IPS DF 19.7 (cell line): Measurements from ENCODE around the gene CUX1.

Source experiments
- DNase-seq: peaks from one replicate; pipeline ENCODE4 v3.0.0-alpha.2; 2013; ENCODE audit warnings: low read depth, low spot score

Gene CUX1

GRCh38 chr7:102096012-102096332 is 278.5 kb downstream of the CUX1 start:
- no peak for DNase-seq

GRCh38 chr7:102096706-102097427 is 279.4 kb downstream of the CUX1 start:
- DNase-seq, result no peak

GRCh38 chr7:102097601-102098161 is 280.3 kb downstream of the CUX1 start:
- no peak for DNase-seq

- no peak for DNase-seq
These were observed 281.6 kb downstream of the CUX1 start for GRCh38 chr7:102098986-102099385.

- DNase-seq, result no peak
These were observed 282.0 kb downstream of the CUX1 start for GRCh38 chr7:102099474-102099873.

- no peak for DNase-seq
These were observed 283.7 kb downstream of the CUX1 start for GRCh38 chr7:102101111-102101551.

- no peak for DNase-seq
These were observed 284.5 kb downstream of the CUX1 start for GRCh38 chr7:102101926-102102325.

- DNase-seq, result no peak
These were observed 285.6 kb downstream of the CUX1 start for GRCh38 chr7:102103027-102103372.

- no peak for DNase-seq
These were observed 286.8 kb downstream of the CUX1 start for GRCh38 chr7:102104245-102104644.

GRCh38 chr7:102106625-102107024 is 289.2 kb downstream of the CUX1 start:
- no peak for DNase-seq

- DNase-seq, result no peak
These were observed 290.2 kb downstream of the CUX1 start for GRCh38 chr7:102107474-102108104.

- DNase-seq, result no peak
These were observed 293.9 kb downstream of the CUX1 start for GRCh38 chr7:102111061-102112041.

- no peak for DNase-seq
These were observed 297.8 kb downstream of the CUX1 start for GRCh38 chr7:102115181-102115580.

GRCh38 chr7:102115931-102116330 is 298.5 kb downstream of the CUX1 start:
- DNase-seq, result no peak

- no peak for DNase-seq
These were observed 300.3 kb downstream of the CUX1 start for GRCh38 chr7:102117743-102118142.

GRCh38 chr7:102119213-102119651 is 301.8 kb downstream of the CUX1 start:
- no peak for DNase-seq

GRCh38 chr7:102119925-102120324 is 302.5 kb downstream of the CUX1 start:
- no peak for DNase-seq

- DNase-seq, result no peak
These were observed 303.3 kb downstream of the CUX1 start for GRCh38 chr7:102120666-102121195.

GRCh38 chr7:102122026-102122425 is 304.6 kb downstream of the CUX1 start:
- no peak for DNase-seq

- DNase-seq, result peak; percentile 60
These were observed 307.7 kb downstream of the CUX1 start for GRCh38 chr7:102125127-102125596.

- no peak for DNase-seq
These were observed 310.9 kb downstream of the CUX1 start for GRCh38 chr7:102128303-102128702.
